Activated T-helper 1 cell treated with anti-CD3 and anti-CD28 coated beads, Interleukin-2, amount 50 U/mL, for 16 hours (primary cell): ENCODE results near the gene ADGRA1.

Experiments
- DNase-seq, 2 donors: peaks; one replicate each; pipeline ENCODE4 v3.0.0-alpha.2; 2020; ENCODE audit warnings: low read depth in 1 of 2, low spot score in 1 of 2

Gene ADGRA1

GRCh38 chr10:133160826-133161471 lies 73.2 kb downstream of the ADGRA1 start:
- no peak for DNase-seq

- DNase-seq: no peak
Measured at GRCh38 chr10:133161486-133162109, 73.9 kb downstream of the ADGRA1 start.

DNA sequence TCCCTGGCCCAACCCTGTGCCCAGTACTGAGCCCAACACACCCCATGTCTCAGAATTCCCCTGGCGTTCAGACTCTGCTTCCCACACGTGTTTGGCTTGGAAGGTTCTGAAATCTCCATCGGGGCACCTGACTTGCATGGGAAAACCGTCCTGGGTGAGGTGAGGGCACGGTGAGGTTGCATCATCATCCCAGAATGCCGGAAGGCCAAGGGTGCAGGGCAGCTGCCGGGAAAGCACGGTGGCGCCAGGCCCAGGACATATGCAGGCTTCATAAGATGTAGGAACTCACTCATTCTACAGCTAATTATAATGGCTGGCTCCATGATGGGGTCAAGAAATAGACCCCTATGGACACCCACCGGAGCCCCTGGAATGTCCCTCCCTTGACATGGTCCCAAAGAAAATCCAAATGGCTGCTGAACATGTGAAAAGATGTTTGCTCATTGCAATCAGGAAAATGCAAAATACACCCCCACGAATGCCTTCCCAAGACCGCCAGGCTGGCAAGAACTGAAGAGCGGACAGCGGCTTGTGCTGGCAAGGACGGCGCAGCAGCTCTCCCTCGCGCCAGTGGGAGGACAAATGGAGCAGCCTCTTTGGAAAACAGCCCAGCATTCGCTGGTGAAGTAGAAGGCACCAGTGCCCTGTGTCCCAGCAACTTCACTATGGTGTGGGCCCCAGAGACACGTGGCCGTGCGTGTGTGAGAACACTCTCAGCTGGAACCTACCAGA lies 74.6 kb downstream of the ADGRA1 start:
- DNase-seq: no peak

DNA sequence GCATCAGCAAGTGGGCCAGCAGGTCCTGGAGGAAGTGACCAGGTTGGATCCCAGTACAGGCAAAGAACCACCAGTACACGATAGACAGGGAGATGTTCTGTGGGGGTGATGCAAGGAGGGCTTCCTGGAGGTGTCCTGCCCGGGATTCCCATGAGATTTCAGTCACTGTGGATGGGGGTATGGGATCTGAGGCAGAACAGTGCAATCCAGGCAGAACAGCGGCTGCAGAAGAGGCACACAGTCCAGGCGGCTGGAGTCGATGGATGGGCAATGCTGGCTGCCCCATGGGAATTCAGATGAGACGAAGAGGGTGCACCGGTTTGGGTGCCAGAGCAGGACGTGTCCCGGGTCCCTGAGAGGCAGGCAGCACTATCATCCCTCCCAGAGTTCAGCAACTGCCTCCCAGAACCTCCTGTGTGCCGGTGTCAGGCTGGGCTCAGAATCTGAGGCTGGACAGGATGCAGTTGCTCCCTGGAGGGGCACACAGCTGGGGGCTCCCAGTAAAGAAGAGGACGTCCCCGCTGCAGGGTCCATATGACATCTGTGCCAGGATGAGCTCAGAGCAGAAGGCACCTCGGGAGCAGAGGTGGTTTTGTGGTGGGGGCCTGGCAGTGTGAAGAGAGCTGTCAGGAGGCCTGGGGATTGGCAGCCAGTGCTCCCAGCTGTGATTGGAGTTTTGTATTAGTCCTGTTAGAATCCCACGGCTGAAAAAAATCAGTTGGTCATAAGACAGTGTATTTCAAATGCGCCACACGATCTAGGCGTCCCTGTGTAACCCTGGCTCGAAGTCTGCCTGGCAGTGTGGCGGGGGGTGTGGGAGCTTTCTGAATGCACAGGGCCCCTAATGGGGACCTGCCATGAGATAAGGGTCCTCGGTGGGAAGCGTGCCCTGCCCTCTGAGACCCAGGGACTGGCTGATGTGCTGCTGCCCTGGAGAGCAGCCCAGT lies 75.5 kb downstream of the ADGRA1 start:
- DNase-seq: no peak

GRCh38 chr10:133163889-133164815 lies 76.4 kb downstream of the ADGRA1 start:
- DNase-seq: no peak

DNA sequence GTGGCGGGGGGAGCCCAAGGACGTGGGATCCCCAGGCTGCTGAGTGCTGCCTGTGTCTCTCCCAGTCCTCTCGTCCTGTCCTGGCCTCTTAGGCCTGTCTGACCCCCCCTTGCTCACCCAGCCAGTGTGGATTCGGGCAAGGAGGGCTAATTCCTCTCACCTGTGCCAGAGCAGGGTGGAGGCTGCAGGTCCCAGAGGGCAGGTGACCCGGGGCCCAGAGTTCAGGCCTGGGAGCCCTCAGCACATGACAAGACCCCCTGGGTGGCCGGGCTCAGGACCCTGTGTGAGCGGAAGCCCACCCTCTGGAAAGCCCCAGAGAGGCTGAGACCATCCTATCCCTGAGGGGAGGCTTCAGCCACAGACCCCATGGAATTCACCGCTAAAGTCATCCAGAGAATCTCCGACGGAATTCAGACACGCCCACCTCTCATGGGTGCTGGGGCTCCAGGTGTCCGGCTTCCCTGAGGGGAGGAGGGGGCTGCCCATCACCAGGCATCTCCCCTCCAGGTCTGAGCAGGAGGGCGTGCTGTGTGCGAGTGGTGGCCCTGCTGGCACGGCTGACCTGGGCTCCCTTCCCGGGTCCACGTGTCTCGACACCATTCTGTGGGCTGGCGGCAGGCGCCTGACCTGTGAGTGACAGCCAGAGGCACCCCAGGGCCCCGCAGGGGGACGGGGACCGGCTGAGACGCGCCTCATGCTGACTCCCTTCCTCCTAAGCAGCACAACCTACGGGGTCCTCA lies 77.3 kb downstream of the ADGRA1 start:
- DNase-seq: no peak

DNA sequence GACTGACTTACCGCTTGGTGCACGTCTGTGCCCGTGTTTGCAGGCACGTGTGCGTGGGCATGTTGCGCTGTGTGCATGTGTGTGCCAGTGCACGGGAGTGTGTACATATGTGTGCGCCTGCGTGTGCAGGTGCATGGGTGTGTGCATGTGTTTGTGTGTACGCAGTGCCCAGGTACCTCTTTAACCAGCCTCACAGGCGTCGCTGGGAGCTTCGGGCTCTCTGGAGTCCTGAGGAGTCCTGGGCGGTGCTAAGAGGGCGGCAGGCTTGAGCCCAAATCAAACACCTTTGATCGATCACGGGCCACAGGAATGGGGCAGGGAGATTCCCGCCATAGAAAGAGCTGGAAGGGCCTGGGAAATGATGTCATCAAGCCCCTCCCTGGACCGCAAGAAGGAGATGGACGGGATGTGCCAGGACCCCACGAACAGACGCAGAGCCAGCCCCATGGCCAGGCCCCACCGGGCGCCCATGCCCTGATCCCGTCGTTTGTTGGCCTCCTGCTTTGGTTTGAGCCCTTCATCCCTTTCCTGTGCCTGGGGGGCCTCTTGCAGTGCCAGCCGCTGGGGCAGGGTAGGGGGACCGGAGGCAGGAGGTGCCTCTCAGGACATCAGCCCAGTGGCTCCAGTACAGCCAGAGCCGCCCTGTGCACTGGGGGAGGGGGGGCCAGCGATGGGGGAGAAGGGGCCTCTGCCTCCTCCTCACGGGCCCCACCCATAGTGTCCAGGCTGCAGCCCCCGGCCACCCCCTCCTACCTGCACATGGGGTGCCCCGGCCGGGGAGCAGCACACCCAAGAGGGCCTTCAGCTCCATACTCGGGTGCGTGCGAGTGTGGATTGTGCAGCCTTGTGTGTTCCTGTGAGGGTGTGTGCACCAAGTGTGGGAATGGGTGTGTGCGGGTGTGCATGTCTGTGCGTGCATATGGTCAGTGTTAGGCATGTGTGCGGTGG lies 78.1 kb downstream of the ADGRA1 start:
- DNase-seq: no peak

GRCh38 chr10:133166504-133166827 lies 78.7 kb downstream of the ADGRA1 start:
- DNase-seq: no peak

- DNase-seq: no peak
Measured at GRCh38 chr10:133166828-133167692, 79.3 kb downstream of the ADGRA1 start.

- no peak for DNase-seq
Measured at GRCh38 chr10:133167693-133168616, 80.2 kb downstream of the ADGRA1 start.

DNA sequence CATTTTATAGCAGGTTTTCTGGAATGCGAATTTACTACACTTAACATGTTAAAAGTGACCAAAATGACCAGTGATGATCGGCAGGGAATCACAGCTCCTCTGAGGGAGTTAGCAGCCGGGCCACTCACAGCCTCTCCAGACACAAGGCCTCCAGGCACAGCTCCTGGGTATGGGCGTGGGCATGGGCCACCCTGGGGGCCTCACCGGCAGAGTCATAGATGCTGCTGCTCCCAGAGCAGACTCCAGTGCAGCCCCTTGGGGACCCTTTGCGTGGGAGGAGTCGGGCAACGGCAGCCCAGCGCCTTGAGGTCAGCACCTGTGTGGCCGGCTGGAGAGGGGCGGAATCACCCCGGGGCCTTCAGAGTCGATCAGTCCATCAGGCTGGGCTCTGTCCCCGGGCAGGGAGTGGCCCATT lies 80.9 kb downstream of the ADGRA1 start:
- DNase-seq: no peak

GRCh38 chr10:133169173-133169947 lies 81.6 kb downstream of the ADGRA1 start:
- no peak for DNase-seq

DNA sequence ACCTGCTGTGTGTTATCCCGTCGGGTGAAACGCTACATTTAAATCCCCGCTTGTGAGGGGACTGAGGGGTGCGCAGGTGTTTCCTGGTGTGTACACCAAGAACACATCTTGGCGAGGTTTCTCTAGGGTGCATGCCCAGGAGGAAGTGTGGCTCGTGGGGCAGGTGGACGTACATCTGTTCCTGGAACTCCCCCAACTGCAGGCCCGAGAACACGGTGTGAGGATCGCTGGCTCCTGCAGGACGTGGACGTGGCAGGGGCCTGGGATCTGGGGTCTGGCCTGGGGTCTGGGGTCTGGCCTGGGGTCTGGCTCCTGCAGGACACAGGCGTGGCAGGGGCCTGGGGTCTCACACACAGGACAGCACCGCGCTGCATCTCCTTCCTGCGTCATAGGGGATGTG lies 82.4 kb downstream of the ADGRA1 start:
- no peak for DNase-seq

- no peak for DNase-seq
Measured at GRCh38 chr10:133173860-133174640, 86.3 kb downstream of the ADGRA1 start.

- DNase-seq: no peak
Measured at GRCh38 chr10:133174689-133175263, 87.1 kb downstream of the ADGRA1 start.
